Endothelial cell of umbilical vein (primary cell): ENCODE results near the gene PPFIA2. TPM values are rescaled to one million over a fixed set of nuclear protein-coding genes. Genes with fewer than 3 reads are reported as not detected.
A peak's percentile ranks its signal among the peaks of the same experiment; 100 is the strongest.

Source experiments
- BruUV-seq: library from RNA; stranded (reverse); fragments of 400-500 nt; replicated peaks from 2 replicates; lab custom pipeline; 2021; lab: Mats Ljungman, UMichigan
- CTCF ChIA-PET: fragments of 300-600, 350-600 bp; sonication (Branson Sonifier 250); formaldehyde crosslinking; loops from one replicate; lab custom pipeline; 2021; ENCODE audit warnings: antibody characterized with exemption, inconsistent platforms; lab: Charles Lee
- POLR2A ChIA-PET: fragments of 300-600, 350-600 bp; sonication (Branson Sonifier 250); formaldehyde crosslinking; loops from one replicate; lab custom pipeline; 2021; ENCODE audit warnings: antibody characterized with exemption, inconsistent platforms; lab: Charles Lee
- DNase-seq: peaks from one replicate; pipeline ENCODE4 v3.0.0-alpha.2; 2011; ENCODE audit warnings: low read depth, low spot score
- FAIRE-seq: peaks from 2 replicates; lab custom pipeline; 2011; peaks lifted over from hg19 to GRCh38; lab: Jason Lieb, UNC
- H2AFZ ChIP-seq: 2 replicates; pipeline ENCODE4 v1.6.0; 2012; ENCODE audit warnings: low read depth, low read length, control low read depth, inconsistent platforms
- H3K27ac ChIP-seq: 2 replicates; pipeline ENCODE4 v1.5.1; 2011; ENCODE audit warnings: low read depth, mild to moderate bottlenecking, control low read depth, low read length, moderate library complexity; ENCODE audit not compliant: insufficient read depth
- H3K27me3 ChIP-seq, 2 experiments: 2 replicates each; pipeline versions ENCODE4 v1.6.0 to v1.6.1; 2011; ENCODE audit warnings: low read length in 2 of 2, mixed read lengths in 1 of 2; ENCODE audit not compliant: control insufficient read depth in 2 of 2, insufficient read depth in 2 of 2
- H3K36me3 ChIP-seq, 2 experiments: 2 replicates in 1 of 2; 3 replicates in 1 of 2; pipeline ENCODE4 v1.5.1; 2011; ENCODE audit warnings: low read length in 2 of 2, mild to moderate bottlenecking in 1 of 2, moderate library complexity in 1 of 2; ENCODE audit not compliant: control insufficient read depth in 2 of 2, insufficient read depth in 2 of 2; ENCODE audit errors: extremely low read depth in 1 of 2
- H3K4me1 ChIP-seq: 3 replicates; pipeline ENCODE4 v1.5.1; 2011; ENCODE audit warnings: mild to moderate bottlenecking, low read length; ENCODE audit not compliant: control insufficient read depth, insufficient read depth; ENCODE audit errors: extremely low read depth
- H3K4me2 ChIP-seq: 2 replicates; pipeline ENCODE4 v1.6.1; 2011; ENCODE audit warnings: low read length, control low read depth, mixed read lengths; ENCODE audit not compliant: insufficient read depth
- H3K4me3 ChIP-seq, 3 experiments: fragments of 200-600 bp in 1 of 3; sonication (generic), shearing (Covaris generic) in 1 of 3; replicated peaks in 1 of 3; 2 replicates each; pipeline ENCODE4 v1.5.1; 2011 to 2016; ENCODE audit warnings: control low read depth in 3 of 3, low read length in 3 of 3, mild to moderate bottlenecking in 2 of 3, inconsistent platforms in 1 of 3, low read depth in 1 of 3, moderate library complexity in 1 of 3; ENCODE audit not compliant: insufficient read depth in 1 of 3
- H3K79me2 ChIP-seq: 2 replicates; pipeline ENCODE4 v1.6.0; 2012; ENCODE audit warnings: low read length, inconsistent platforms; ENCODE audit not compliant: control insufficient read depth, insufficient read depth
- H3K9ac ChIP-seq: replicated peaks from 2 replicates; pipeline ENCODE3; 2011; ENCODE audit warnings: low read length, control low read depth; ENCODE audit not compliant: insufficient read depth; ENCODE audit errors: extremely low read depth
- H3K9me1 ChIP-seq: replicated peaks from 3 replicates; pipeline ENCODE4 v1.6.0; 2011; ENCODE audit warnings: mild to moderate bottlenecking, low read length; ENCODE audit not compliant: control insufficient read depth, insufficient read depth; ENCODE audit errors: extremely low read depth
- H3K9me3 ChIP-seq: replicated peaks from 2 replicates; pipeline ENCODE4 v1.5.1; 2012; ENCODE audit warnings: low read length, inconsistent platforms; ENCODE audit not compliant: control insufficient read depth, insufficient read depth
- H4K20me1 ChIP-seq: replicated peaks from 2 replicates; pipeline ENCODE3; 2011; ENCODE audit warnings: mild to moderate bottlenecking, low read length; ENCODE audit not compliant: control insufficient read depth, insufficient read depth; ENCODE audit errors: extremely low read depth
- EZH2 ChIP-seq: IDR thresholded peaks from 2 replicates; pipeline ENCODE4 v1.6.1; 2012; ENCODE audit warnings: borderline replicate concordance, low read depth, mild to moderate bottlenecking, moderate library complexity, low read length, inconsistent platforms; ENCODE audit not compliant: severe bottlenecking
- FOS ChIP-seq: IDR thresholded peaks from 2 replicates; pipeline ENCODE4 v1.6.1; 2011; ENCODE audit warnings: mild to moderate bottlenecking, low read length, moderate library complexity, borderline replicate concordance; ENCODE audit not compliant: insufficient read depth
- JUN ChIP-seq: IDR thresholded peaks from 2 replicates; pipeline ENCODE4 v1.6.1; 2011; ENCODE audit warnings: borderline replicate concordance, low read depth; ENCODE audit not compliant: insufficient read length, insufficient read depth
- MYC ChIP-seq: IDR thresholded peaks from one replicate; pipeline ENCODE4 v1.6.1; 2011; ENCODE audit warnings: mild to moderate bottlenecking, low read depth, low read length
- POLR2A ChIP-seq: IDR thresholded peaks from 2 replicates; pipeline ENCODE4 v1.6.1; 2012; ENCODE audit warnings: low read depth, mild to moderate bottlenecking, control low read depth, low read length
- POLR2AphosphoS5 ChIP-seq: IDR thresholded peaks from 2 replicates; pipeline ENCODE4 v1.6.1; 2012; ENCODE audit warnings: low read depth, mild to moderate bottlenecking, control low read depth, low read length, moderate library complexity; ENCODE audit not compliant: insufficient read depth
- dilution Hi-C: fragments of 300-500 bp; cut with MboI; formaldehyde crosslinking; loops from one replicate; pipeline ENCODE4 v1.15.0; 2019; ENCODE audit warnings: low sequenced_read_pairs; ENCODE audit not compliant: extremely low pct_ligation_motif_present
- intact Hi-C: fragments of 100-400 bp; cut with micrococcal nuclease; formaldehyde crosslinking; loops from one replicate; pipeline ENCODE4 v1.10.0; 2022
- polyA plus RNA-seq, 4 experiments: library from polyadenylated mRNA; depleted of rRNA in 3 of 4; stranded (reverse) in 3 of 4; unstranded in 1 of 4; fragments of >200 nt; gene quantifications; 2 replicates each; pipeline versions ENCODE4 v1.2.1 to v1.2.3, GENCODE V29; 2011 to 2012; ENCODE audit warnings: missing spikeins in 1 of 4
- total RNA-seq: library from RNA; stranded (reverse); gene quantifications from 2 replicates; pipeline ENCODE4 v1.2.3, GENCODE V29; 2021
- TF ChIP-seq, protein P1 (sequence below): IDR thresholded peaks from 2 replicates; pipeline ENCODE4 v1.6.1; 2011; ENCODE audit not compliant: insufficient read depth, insufficient read length
- TF ChIP-seq, protein P2 (sequence below), 2 donors: IDR thresholded peaks; 1 replicate in 1 of 2; 2 replicates in 1 of 2; pipeline ENCODE4 v1.5.1; 2011; ENCODE audit warnings: low read length in 2 of 2, mild to moderate bottlenecking in 2 of 2, moderate library complexity in 2 of 2, control low read depth in 1 of 2, inconsistent platforms in 1 of 2, low read depth in 1 of 2; ENCODE audit not compliant: insufficient read depth in 1 of 2; ENCODE audit errors: extremely low read depth in 1 of 2

PPFIA2 gene
- total and polyA plus RNA-seq, 2 donors (not counting 3 experiments of a cell fraction or from before 2014, with no cell fraction given) = not detected

DNA sequence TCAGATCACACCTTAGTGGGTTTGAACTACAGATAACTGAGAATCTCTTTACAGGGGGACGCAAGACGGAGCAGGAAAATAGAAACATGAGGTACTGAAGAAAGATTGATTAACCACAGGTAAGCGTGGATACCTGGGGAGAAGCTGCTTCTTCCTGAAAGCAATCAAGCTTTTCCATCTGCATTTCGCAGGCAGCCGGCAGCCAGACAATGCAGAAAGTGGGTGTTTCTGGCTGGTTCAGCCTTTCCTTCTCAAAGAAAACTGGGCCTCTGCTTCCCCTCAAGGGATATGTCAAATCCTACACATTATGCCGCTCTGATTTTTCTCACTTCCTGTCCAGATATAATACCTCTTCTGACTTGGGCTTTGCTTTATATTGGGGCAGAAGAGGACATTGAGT lies 39.1 kb upstream of the PPFIA2 start:
- DNase-seq (no peak), FAIRE-seq (no peak)
- Histone ChIP-seq H3K27me3 (peaks cover 2 to 6% of the 10 kb centered on the region in 2 experiments), H3K4me2 (no peak overlapping the region), H3K9me3 (no peaks in the 10 kb centered on the region), H2AFZ (no peak overlapping the region), H3K79me2 (no peaks in the 10 kb centered on the region), H3K4me1 (no peaks in the 10 kb centered on the region), H3K9me1 (no peaks in the 10 kb centered on the region), H4K20me1 (no peaks in the 10 kb centered on the region), H3K36me3 (no peaks in the 10 kb centered on the region), H3K9ac (no peak overlapping the region), H3K4me3 (no peak overlapping the region), H3K27ac (no peak overlapping the region)
- ChIA-PET POLR2A (no interaction called here), CTCF (interaction anchor here (0.7 to 2.0 kb wide), 2 partner anchors 40 to 155 kb away, joined by 5 to 6 read pairs; no protein-coding TSS in a partner anchor)
- BruUV-seq = no TSS peak
- no peak for TF ChIP-seq MYC
- TF ChIP-seq POLR2AphosphoS5 = no peak
- no peak for TF ChIP-seq FOS
- TF ChIP-seq EZH2 = no peak
- TF ChIP-seq POLR2A = no peak
- TF ChIP-seq, protein P1, sequence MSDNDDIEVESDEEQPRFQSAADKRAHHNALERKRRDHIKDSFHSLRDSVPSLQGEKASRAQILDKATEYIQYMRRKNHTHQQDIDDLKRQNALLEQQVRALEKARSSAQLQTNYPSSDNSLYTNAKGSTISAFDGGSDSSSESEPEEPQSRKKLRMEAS = no peak
- TF ChIP-seq JUN = no peak
- dilution Hi-C loops (no loop called here), intact Hi-C loops (loop anchor here (5.0 kb wide), 1 partner anchor 156 kb away; no protein-coding TSS in a partner anchor)

DNA sequence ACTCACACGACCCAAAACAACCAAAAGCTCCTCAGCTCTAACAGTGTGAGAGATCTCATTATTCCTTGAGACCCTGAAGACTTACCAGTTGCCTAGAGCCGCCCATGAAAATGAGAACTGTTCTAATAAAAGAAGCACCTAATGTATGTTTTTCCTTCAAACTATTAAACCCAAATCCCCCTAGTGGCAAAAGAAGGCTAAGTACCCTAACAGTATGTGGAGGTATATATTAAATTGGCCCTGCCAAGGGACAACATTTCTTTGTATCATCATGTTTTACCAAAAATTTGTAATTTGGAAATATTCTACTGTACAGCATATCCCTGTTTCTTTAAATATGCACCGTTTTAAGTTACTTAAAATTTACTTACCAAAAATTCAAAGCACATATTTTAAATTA lies 38.0 kb upstream of the PPFIA2 start:
- Histone ChIP-seq H3K4me2 (no peak overlapping the region), H3K9ac (no peak overlapping the region), H3K9me1 (no peaks in the 10 kb centered on the region), H3K36me3 (no peaks in the 10 kb centered on the region), H3K4me3 (no peak overlapping the region), H4K20me1 (no peaks in the 10 kb centered on the region), H2AFZ (no peak overlapping the region), H3K79me2 (no peaks in the 10 kb centered on the region), H3K4me1 (no peaks in the 10 kb centered on the region), H3K27me3 (peaks cover 2 to 6% of the 10 kb centered on the region in 2 experiments), H3K9me3 (no peaks in the 10 kb centered on the region), H3K27ac (no peak overlapping the region)
- FAIRE-seq (no peak), DNase-seq (peak; percentile 8)
- ChIA-PET POLR2A (no interaction called here), CTCF (interaction anchor here (2.0 kb wide), 1 partner anchor 39 kb away, joined by 5 read pairs; no protein-coding TSS in a partner anchor)
- dilution Hi-C loops = no loop called here
- TF ChIP-seq, protein P2, sequence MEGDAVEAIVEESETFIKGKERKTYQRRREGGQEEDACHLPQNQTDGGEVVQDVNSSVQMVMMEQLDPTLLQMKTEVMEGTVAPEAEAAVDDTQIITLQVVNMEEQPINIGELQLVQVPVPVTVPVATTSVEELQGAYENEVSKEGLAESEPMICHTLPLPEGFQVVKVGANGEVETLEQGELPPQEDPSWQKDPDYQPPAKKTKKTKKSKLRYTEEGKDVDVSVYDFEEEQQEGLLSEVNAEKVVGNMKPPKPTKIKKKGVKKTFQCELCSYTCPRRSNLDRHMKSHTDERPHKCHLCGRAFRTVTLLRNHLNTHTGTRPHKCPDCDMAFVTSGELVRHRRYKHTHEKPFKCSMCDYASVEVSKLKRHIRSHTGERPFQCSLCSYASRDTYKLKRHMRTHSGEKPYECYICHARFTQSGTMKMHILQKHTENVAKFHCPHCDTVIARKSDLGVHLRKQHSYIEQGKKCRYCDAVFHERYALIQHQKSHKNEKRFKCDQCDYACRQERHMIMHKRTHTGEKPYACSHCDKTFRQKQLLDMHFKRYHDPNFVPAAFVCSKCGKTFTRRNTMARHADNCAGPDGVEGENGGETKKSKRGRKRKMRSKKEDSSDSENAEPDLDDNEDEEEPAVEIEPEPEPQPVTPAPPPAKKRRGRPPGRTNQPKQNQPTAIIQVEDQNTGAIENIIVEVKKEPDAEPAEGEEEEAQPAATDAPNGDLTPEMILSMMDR (IDR thresholded peaks at IDR 0.05; ENCODE audit: extremely low read depth in 1 of 2, insufficient read depth in 1 of 2, low read depth in 1 of 2, low read length in 2 of 2) = peak; percentile 17 to 31
- no peak for TF ChIP-seq POLR2AphosphoS5
- no TSS peak for BruUV-seq
- intact Hi-C loops = loop anchor here (5.0 kb wide), 1 partner anchor 155 kb away; no protein-coding TSS in a partner anchor
